GM12878 (cell line): ENCODE measurements around the gene ZFP64. TPM values are rescaled to one million over a fixed set of nuclear protein-coding genes. Genes with fewer than 3 reads are reported as not detected.

Experiments used
- ATAC-seq: fragments of 200-7000 bp; cut with Tn5 transposase; 3 replicates; pipeline ENCODE4 v1.9.1; 2020; ENCODE audit warnings: mild to moderate bottlenecking, moderate library complexity
- BruUV-seq: library from RNA; stranded (reverse); fragments of 400-500 nt; replicated peaks from 2 replicates; lab custom pipeline; 2021; lab: Mats Ljungman, UMichigan
- CTCF ChIA-PET: fragments of 300-600 bp; sonication (Branson Sonifier 250); formaldehyde crosslinking; extraction: SDS; loops from one replicate; lab custom pipeline; 2021; ENCODE audit warnings: inconsistent platforms; lab: Yijun Ruan, JAX
- POLR2A ChIA-PET: fragments of 350-600 bp; formaldehyde crosslinking; extraction: SDS; loops from one replicate; lab custom pipeline; 2021; ENCODE audit warnings: inconsistent platforms; lab: Charles Lee
- RAD21 ChIA-PET: fragments of 300-600 bp; sonication (Branson Sonifier 250); formaldehyde crosslinking; loops from one replicate; lab custom pipeline; 2023; ENCODE audit warnings: antibody characterized with exemption; ENCODE audit not compliant: unreplicated experiment; lab: Charles Lee
- SMC1A ChIA-PET: fragments of 300-600 bp; sonication (Branson Sonifier 250); formaldehyde crosslinking; loops from one replicate; lab custom pipeline; 2023; ENCODE audit not compliant: unreplicated experiment, uncharacterized antibody; lab: Charles Lee
- DNase-seq: peaks from one replicate; pipeline ENCODE4 v3.0.0-alpha.2; 2011; ENCODE audit warnings: low read depth, low spot score
- FAIRE-seq: peaks from 3 replicates; lab custom pipeline; 2011; peaks lifted over from hg19 to GRCh38; lab: Jason Lieb, UNC
- H2AFZ ChIP-seq: 2 replicates; pipeline ENCODE4 v1.6.0; 2011; ENCODE audit warnings: low read depth, low read length, control low read depth; ENCODE audit not compliant: control insufficient read depth
- H3K27ac ChIP-seq: 2 replicates; pipeline ENCODE4 v1.5.1; 2011; ENCODE audit warnings: control low read depth; ENCODE audit not compliant: control insufficient read depth, insufficient read depth
- H3K27me3 ChIP-seq, 2 experiments: replicated peaks in 1 of 2; 2 replicates each; pipeline versions ENCODE4 v1.6.0 to v1.6.1; 2011; ENCODE audit warnings: low read length in 1 of 2; ENCODE audit not compliant: control insufficient read depth in 2 of 2, insufficient read depth in 2 of 2
- H3K36me3 ChIP-seq, 2 experiments: 2 replicates each; pipeline ENCODE4 v1.5.1; 2011; ENCODE audit warnings: low read length in 1 of 2; ENCODE audit not compliant: control insufficient read depth in 2 of 2, insufficient read depth in 2 of 2
- H3K4me1 ChIP-seq: 2 replicates; pipeline ENCODE4 v1.6.1; 2011; ENCODE audit warnings: mild to moderate bottlenecking, low read length, moderate library complexity, mixed read lengths; ENCODE audit not compliant: control insufficient read depth, insufficient read depth
- H3K4me2 ChIP-seq: 2 replicates; pipeline ENCODE4 v1.6.0; 2011; ENCODE audit warnings: control low read depth; ENCODE audit not compliant: control insufficient read depth, insufficient read depth
- H3K4me3 ChIP-seq: fragments of 200-600 bp; sonication (generic); 2 replicates; pipeline ENCODE4 v1.5.1; 2016
- H3K79me2 ChIP-seq: 2 replicates; pipeline ENCODE4 v1.6.0; 2011; ENCODE audit warnings: low read length; ENCODE audit not compliant: control insufficient read depth, insufficient read depth
- H3K9ac ChIP-seq: 2 replicates; pipeline ENCODE4 v1.8.0; 2011; ENCODE audit warnings: low read length, control low read depth, mixed read lengths; ENCODE audit not compliant: control insufficient read depth, insufficient read depth
- H3K9me3 ChIP-seq: replicated peaks from 3 replicates; pipeline ENCODE4 v1.5.1; 2011; ENCODE audit warnings: mild to moderate bottlenecking, low read length; ENCODE audit not compliant: control insufficient read depth, insufficient read depth
- H4K20me1 ChIP-seq: 2 replicates; pipeline ENCODE4 v1.6.0; 2011; ENCODE audit not compliant: control insufficient read depth, insufficient read depth
- NFYB ChIP-seq: IDR thresholded peaks from 2 replicates; pipeline ENCODE4 v1.6.1; 2011; ENCODE audit warnings: low read depth, mild to moderate bottlenecking, low read length, improper control_type of control experiment, moderate library complexity; ENCODE audit not compliant: insufficient read depth
- RCOR1 ChIP-seq: conservative IDR thresholded peaks from 2 replicates; pipeline ENCODE4 v1.6.1; 2012; ENCODE audit warnings: low read depth, low read length, improper control_type of control experiment
- SREBF1 ChIP-seq: IDR thresholded peaks from 2 replicates; pipeline ENCODE4 v1.6.1; 2012; ENCODE audit warnings: mild to moderate bottlenecking, low read length
- STAT1 ChIP-seq: fragments of 450-650 bp; conservative IDR thresholded peaks from 2 replicates; pipeline ENCODE4 v1.6.1; 2014; ENCODE audit warnings: antibody characterized with exemption, mild to moderate bottlenecking
- TCF3 ChIP-seq: IDR thresholded peaks from 2 replicates; pipeline ENCODE4 v1.6.1; 2012; ENCODE audit warnings: low read depth, mild to moderate bottlenecking, low read length, borderline replicate concordance; ENCODE audit not compliant: insufficient read depth
- WRNIP1 ChIP-seq: IDR thresholded peaks from 2 replicates; pipeline ENCODE4 v1.6.1; 2011; ENCODE audit warnings: low read depth, low read length, improper control_type of control experiment, borderline replicate concordance
- ZNF622 ChIP-seq: fragments of 450-650 bp; IDR thresholded peaks from 2 replicates; pipeline ENCODE4 v1.6.1; 2017; ENCODE audit warnings: mild to moderate bottlenecking, inconsistent platforms
- WGBS: methylation state at CpG from one replicate; pipeline ENCODE4 v1.1.6; 2016; ENCODE audit warnings: low lambda C conversion rate; ENCODE audit not compliant: insufficient replicate concordance, insufficient coverage; ENCODE audit errors: missing lambda C conversion rate; 5-methylcytosine and 5-hydroxymethylcytosine counted together
- in situ Hi-C: fragments of 300-500 bp; cut with MboI; formaldehyde crosslinking; loops from 9 replicates; pipeline ENCODE4 v1.14.3; 2018; ENCODE audit warnings: mixed read lengths
- intact Hi-C: fragments of 100-400 bp; cut with micrococcal nuclease; formaldehyde crosslinking; loops from one replicate; pipeline ENCODE4 v1.14.2; 2022; ENCODE audit not compliant: unreplicated experiment
- polyA plus RNA-seq, 11 experiments: library from polyadenylated mRNA; depleted of rRNA in 4 of 11; unstranded in 6 of 11; stranded (reverse) in 5 of 11; fragments of >200 nt; fragmentation: Nextera tagmentation in 4 of 11; fragmentation: Illumina TruSeq in 1 of 11; extraction: Ambion mirVana in 4 of 11; extraction: Trizol in 1 of 11; gene quantifications; 1 replicate in 1 of 11; 2 replicates in 10 of 11; pipeline versions ENCODE4 v1.2.1 to v1.2.3, GENCODE V29; 2011 to 2016; ENCODE audit warnings: inconsistent platforms in 2 of 11, missing spikeins in 2 of 11, low read depth in 1 of 11
- total RNA-seq, 4 experiments: library from RNA; depleted of rRNA in 3 of 4; stranded (reverse); fragments of >200 nt in 3 of 4; fragmentation: Illumina TruSeq in 1 of 4; extraction: Trizol in 1 of 4; gene quantifications; 2 replicates each; pipeline versions ENCODE4 v1.2.1 to v1.2.3, GENCODE V29; 2013 to 2021
- TF ChIP-seq, protein P1 (sequence below): fragments of 450-650 bp; IDR thresholded peaks from 2 replicates; pipeline ENCODE4 v1.6.1; 2017; ENCODE audit warnings: mild to moderate bottlenecking, low read depth, inconsistent platforms; ENCODE audit not compliant: poor library complexity, severe bottlenecking
- TF ChIP-seq, protein P2 (sequence below): fragments of 450-650 bp; IDR thresholded peaks from 2 replicates; pipeline ENCODE4 v1.6.1; 2016; ENCODE audit warnings: mild to moderate bottlenecking, moderate library complexity, borderline replicate concordance
- TF ChIP-seq, protein P3 (sequence below): IDR thresholded peaks from 2 replicates; pipeline ENCODE4 v1.6.1; 2011; ENCODE audit warnings: mild to moderate bottlenecking, low read depth, low read length, moderate library complexity; ENCODE audit not compliant: insufficient replicate concordance
- TF ChIP-seq, protein P4 (sequence below): fragments of 450-650 bp; formaldehyde crosslinking; IDR thresholded peaks from 2 replicates; pipeline ENCODE4 v1.4.0; 2020; ENCODE audit warnings: mild to moderate bottlenecking, moderate library complexity

Gene ZFP64
- total and polyA plus RNA-seq, 10 of the 15 experiments (the other 5 are each of a cell fraction or from before 2014, with no cell fraction given) = 2.3 to 21.8 (median 11.8) TPM

DNA sequence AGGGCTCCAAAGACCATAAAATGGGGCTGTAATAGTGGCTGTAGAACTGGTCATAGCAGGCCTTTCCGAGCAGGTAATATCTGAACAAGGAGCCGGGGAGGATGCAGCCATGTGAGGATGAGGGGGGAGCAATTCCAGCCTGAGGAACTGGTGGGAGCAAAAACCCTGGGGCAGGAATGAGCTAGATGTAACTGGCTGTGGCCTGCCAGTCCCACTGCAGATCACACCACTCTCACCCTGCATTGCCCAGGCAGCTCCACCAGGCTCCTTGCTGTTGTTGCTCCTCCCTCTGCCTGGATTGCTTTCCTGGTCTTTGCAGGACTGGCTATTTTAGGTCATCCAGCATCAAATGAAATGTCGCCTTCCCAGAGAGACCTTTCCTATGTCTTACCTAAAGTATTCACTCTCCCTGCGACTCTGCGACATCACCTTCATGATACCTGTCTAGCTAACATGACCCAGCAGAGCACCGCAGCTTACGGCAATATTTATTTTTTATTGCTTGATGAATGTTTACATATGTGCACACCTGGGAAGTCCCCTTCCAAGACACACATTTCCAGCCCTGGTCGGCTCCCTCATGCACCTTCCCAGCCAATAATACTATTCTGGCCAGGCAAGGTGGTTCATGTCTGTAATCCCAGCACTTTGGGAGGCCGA lies 2.4 kb upstream of the ZFP64 start:
- RAD21 ChIA-PET = no interaction called here
- Histone ChIP-seq H3K4me2 (no peak overlapping the region), H3K36me3 (no peaks in the 10 kb centered on the region), H3K27me3 (no peaks in the 10 kb centered on the region), H3K9ac (no peak overlapping the region), H3K4me3 (no peak overlapping the region), H2AFZ (no peak overlapping the region), H3K27ac (no peak overlapping the region), H3K9me3 (no peaks in the 10 kb centered on the region), H3K79me2 (peaks cover 25% of the 10 kb centered on the region), H4K20me1 (no peaks in the 10 kb centered on the region), H3K4me1 (peaks cover 3% of the 10 kb centered on the region; the same call in 1 of the 2 replicates)
- no TSS peak for BruUV-seq
- CTCF ChIA-PET = interaction anchor here (1.7 to 3.1 kb wide), 3 partner anchors 15 to 65 kb away, joined by 4 to 15 read pairs (median 9); no protein-coding TSS in a partner anchor
- no peak for DNase-seq
- WGBS = 93% methylated on average over 9 of the region's 9 CpGs
- in situ Hi-C loops = loop anchor here (25.0 kb wide), 2 partner anchors 1382 to 1543 kb away; no protein-coding TSS in a partner anchor
- intact Hi-C loops = loop anchor here (5.0 kb wide), 1 partner anchor 67 kb away; no protein-coding TSS in a partner anchor
- ATAC-seq = no peak
- no peak for FAIRE-seq
- SMC1A ChIA-PET = interaction anchor here (0.6 to 2.5 kb wide), 3 partner anchors 12 to 28 kb away, joined by 3 to 7 read pairs (median 3); no protein-coding TSS in a partner anchor
- POLR2A ChIA-PET = no interaction called here
- TF ChIP-seq SREBF1 (no peak), WRNIP1 (no peak), ZNF622 (no peak), RCOR1 (no peak), STAT1 (no peak), TCF3 (no peak), NFYB (no peak)
- TF ChIP-seq, protein P1, sequence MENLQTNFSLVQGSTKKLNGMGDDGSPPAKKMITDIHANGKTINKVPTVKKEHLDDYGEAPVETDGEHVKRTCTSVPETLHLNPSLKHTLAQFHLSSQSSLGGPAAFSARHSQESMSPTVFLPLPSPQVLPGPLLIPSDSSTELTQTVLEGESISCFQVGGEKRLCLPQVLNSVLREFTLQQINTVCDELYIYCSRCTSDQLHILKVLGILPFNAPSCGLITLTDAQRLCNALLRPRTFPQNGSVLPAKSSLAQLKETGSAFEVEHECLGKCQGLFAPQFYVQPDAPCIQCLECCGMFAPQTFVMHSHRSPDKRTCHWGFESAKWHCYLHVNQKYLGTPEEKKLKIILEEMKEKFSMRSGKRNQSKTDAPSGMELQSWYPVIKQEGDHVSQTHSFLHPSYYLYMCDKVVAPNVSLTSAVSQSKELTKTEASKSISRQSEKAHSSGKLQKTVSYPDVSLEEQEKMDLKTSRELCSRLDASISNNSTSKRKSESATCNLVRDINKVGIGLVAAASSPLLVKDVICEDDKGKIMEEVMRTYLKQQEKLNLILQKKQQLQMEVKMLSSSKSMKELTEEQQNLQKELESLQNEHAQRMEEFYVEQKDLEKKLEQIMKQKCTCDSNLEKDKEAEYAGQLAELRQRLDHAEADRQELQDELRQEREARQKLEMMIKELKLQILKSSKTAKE = no peak
- TF ChIP-seq, protein P2, sequence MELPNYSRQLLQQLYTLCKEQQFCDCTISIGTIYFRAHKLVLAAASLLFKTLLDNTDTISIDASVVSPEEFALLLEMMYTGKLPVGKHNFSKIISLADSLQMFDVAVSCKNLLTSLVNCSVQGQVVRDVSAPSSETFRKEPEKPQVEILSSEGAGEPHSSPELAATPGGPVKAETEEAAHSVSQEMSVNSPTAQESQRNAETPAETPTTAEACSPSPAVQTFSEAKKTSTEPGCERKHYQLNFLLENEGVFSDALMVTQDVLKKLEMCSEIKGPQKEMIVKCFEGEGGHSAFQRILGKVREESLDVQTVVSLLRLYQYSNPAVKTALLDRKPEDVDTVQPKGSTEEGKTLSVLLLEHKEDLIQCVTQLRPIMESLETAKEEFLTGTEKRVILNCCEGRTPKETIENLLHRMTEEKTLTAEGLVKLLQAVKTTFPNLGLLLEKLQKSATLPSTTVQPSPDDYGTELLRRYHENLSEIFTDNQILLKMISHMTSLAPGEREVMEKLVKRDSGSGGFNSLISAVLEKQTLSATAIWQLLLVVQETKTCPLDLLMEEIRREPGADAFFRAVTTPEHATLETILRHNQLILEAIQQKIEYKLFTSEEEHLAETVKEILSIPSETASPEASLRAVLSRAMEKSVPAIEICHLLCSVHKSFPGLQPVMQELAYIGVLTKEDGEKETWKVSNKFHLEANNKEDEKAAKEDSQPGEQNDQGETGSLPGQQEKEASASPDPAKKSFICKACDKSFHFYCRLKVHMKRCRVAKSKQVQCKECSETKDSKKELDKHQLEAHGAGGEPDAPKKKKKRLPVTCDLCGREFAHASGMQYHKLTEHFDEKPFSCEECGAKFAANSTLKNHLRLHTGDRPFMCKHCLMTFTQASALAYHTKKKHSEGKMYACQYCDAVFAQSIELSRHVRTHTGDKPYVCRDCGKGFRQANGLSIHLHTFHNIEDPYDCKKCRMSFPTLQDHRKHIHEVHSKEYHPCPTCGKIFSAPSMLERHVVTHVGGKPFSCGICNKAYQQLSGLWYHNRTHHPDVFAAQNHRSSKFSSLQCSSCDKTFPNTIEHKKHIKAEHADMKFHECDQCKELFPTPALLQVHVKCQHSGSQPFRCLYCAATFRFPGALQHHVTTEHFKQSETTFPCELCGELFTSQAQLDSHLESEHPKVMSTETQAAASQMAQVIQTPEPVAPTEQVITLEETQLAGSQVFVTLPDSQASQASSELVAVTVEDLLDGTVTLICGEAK = no peak
- TF ChIP-seq, protein P3, sequence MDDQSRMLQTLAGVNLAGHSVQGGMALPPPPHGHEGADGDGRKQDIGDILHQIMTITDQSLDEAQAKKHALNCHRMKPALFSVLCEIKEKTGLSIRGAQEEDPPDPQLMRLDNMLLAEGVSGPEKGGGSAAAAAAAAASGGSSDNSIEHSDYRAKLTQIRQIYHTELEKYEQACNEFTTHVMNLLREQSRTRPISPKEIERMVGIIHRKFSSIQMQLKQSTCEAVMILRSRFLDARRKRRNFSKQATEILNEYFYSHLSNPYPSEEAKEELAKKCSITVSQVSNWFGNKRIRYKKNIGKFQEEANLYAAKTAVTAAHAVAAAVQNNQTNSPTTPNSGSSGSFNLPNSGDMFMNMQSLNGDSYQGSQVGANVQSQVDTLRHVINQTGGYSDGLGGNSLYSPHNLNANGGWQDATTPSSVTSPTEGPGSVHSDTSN = no peak
- TF ChIP-seq, protein P4, sequence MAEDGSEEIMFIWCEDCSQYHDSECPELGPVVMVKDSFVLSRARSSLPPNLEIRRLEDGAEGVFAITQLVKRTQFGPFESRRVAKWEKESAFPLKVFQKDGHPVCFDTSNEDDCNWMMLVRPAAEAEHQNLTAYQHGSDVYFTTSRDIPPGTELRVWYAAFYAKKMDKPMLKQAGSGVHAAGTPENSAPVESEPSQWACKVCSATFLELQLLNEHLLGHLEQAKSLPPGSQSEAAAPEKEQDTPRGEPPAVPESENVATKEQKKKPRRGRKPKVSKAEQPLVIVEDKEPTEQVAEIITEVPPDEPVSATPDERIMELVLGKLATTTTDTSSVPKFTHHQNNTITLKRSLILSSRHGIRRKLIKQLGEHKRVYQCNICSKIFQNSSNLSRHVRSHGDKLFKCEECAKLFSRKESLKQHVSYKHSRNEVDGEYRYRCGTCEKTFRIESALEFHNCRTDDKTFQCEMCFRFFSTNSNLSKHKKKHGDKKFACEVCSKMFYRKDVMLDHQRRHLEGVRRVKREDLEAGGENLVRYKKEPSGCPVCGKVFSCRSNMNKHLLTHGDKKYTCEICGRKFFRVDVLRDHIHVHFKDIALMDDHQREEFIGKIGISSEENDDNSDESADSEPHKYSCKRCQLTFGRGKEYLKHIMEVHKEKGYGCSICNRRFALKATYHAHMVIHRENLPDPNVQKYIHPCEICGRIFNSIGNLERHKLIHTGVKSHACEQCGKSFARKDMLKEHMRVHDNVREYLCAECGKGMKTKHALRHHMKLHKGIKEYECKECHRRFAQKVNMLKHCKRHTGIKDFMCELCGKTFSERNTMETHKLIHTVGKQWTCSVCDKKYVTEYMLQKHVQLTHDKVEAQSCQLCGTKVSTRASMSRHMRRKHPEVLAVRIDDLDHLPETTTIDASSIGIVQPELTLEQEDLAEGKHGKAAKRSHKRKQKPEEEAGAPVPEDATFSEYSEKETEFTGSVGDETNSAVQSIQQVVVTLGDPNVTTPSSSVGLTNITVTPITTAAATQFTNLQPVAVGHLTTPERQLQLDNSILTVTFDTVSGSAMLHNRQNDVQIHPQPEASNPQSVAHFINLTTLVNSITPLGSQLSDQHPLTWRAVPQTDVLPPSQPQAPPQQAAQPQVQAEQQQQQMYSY (CRISPR knock-in tag) = no peak
